Measurements from ENCODE around the gene CENPX. TPM values are rescaled to one million over a fixed set of nuclear protein-coding genes. Genes with fewer than 3 reads are reported as not detected.

The CENPX gene
- total RNA-seq, 1 donor from 2014 or later: 50.0 TPM

- DNase-seq (ENCODE audit: low read depth): no peak
Measured at GRCh38 chr17:82012640-82013295, 9.9 kb downstream of the CENPX start.

GRCh38 chr17:82012261-82012639, 10.4 kb downstream of the CENPX start:
- no peak for DNase-seq (ENCODE audit: low read depth)

GRCh38 chr17:82011617-82012187, 11.0 kb downstream of the CENPX start:
- DNase-seq (ENCODE audit: low read depth): no peak

GRCh38 chr17:82010575-82011525, 11.8 kb downstream of the CENPX start:
- DNase-seq (ENCODE audit: low read depth): no peak

- no peak for DNase-seq (ENCODE audit: low read depth)
Measured at GRCh38 chr17:82009413-82009812, 13.3 kb downstream of the CENPX start.

DNA sequence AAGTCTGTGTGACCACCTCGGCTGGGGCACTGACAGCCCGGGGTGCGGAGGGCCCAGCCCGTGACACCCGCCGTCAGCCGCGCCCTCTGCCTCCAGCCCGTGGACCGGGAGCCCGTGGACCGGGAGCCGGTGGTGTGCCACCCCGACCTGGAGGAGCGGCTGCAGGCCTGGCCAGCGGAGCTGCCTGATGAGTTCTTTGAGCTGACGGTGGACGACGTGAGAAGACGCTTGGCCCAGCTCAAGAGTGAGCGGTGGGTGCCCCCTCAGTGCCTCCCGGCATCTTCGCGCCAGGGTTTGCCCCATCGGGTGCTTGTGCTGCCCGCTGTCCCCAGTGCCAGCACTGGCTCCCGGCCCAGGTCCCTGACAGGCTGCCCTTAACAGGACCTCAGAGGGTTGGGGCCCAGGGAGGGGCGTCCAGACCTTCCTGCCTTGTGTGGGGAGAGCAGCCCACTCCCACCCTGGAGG, 13.7 kb downstream of the CENPX start:
- DNase-seq (ENCODE audit: low read depth): no peak

DNA sequence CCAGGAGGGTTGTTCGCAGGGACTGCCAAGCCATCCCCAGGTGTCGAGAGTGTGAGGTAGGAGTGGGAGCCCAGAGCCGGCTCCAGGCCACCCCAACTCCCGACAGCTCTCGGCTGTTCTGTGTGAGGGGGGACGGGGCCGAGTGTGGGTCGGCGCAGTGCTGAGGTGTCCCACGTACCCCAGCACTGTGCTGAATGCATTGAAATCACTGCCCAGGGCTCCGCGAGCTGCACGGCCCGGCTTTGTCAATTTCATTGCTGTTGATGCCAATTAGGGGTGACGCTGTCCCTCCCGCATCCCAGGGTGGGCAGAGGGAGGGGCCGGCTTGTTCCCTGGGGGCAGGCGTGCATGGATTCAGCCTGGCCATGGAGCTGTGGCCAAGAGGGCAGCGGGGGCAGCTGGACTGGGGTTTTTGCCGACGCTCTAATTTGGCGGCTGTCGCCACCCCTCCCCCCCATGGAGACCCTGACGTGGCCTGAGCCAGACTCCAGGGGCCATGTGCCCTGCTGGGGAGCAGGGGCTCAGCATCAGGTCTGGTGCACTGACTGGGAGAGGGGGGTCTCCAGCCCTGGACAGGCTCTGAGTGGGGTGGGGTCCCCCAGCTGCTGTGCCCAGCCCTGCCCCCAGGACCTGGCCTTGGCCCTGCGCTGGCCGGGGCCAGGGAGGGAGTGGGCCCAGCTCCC, 14.3 kb downstream of the CENPX start:
- DNase-seq (ENCODE audit: low read depth): no peak

GRCh38 chr17:82007495-82008257, 15.0 kb downstream of the CENPX start:
- DNase-seq (ENCODE audit: low read depth): peak; percentile 89

- no peak for DNase-seq (ENCODE audit: low read depth)
Measured at GRCh38 chr17:82007228-82007494, 15.5 kb downstream of the CENPX start.

DNA sequence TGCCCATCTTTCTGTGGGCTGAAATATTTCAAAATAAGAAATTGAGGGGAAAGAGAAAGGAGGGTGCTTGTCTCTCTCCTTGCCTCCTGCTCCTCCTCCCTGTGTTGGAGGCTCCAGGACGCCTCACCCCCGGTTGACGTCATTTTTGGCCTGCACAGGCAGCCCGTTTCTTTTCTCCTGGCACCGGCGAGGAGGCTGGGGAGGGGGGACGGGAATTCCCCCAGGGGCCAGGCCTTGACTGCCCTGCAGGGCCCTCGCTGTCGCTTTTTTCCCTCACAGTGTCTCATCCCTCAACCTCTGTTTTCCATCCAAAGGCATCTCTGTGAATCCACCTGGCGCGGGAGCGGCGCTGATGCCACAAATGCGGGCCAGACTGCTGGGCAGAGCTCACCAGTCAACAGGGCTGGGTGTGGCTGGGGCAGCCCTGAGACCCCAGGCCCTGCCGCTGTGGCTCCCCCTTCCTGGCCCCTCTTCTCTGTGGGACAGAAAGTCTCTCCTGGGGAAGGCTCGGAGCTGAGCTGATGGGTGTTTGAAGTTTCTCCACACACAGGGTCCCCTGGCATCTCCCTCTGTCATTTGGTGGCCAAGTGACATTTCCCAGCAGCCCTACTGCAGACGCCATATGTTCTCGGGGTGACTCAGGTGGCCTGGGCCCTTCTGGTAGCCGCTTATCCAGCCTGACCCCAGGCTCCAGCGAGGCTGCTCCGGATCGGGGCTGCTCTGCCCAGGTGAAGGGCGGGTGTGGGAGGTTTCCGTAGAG, 16.0 kb downstream of the CENPX start:
- DNase-seq (ENCODE audit: low read depth): no peak

DNA sequence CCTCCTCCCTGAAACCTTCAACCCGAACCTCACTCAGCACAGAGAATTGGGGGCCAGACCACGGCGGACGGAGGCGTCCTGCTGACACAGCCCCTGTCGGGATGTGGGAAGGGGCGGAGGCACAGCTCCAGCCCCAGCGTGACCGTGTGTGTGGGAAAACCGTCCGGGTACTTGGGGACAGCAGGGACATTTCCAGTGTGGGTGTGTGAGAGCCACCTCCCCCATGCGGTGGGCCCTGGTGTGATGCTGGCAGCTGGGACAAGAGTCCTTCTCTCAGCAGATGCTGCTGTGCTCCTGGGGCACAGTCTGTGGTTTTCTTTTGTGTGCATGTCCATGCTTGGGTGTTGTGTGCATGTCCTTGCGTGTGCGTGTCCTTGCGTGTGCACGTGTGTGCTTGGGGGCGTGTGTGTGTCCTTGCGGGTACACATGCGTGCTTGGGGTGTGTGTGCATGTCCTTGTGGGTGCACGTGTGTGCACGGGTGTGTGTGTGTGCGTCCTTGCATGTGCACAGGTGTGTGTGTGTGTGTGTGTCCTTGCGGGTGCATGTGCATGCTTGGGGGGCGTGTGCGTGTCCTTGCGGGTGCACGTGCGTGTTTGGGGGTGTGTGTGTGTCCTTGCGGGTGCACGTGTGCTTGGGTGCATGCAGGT, 16.9 kb downstream of the CENPX start:
- DNase-seq (ENCODE audit: low read depth): no peak

- no peak for DNase-seq (ENCODE audit: low read depth)
Measured at GRCh38 chr17:82004517-82005455, 17.9 kb downstream of the CENPX start.

- peak; percentile 88 for DNase-seq (ENCODE audit: low read depth)
Measured at GRCh38 chr17:82003411-82004381, 19.0 kb downstream of the CENPX start.

DNA sequence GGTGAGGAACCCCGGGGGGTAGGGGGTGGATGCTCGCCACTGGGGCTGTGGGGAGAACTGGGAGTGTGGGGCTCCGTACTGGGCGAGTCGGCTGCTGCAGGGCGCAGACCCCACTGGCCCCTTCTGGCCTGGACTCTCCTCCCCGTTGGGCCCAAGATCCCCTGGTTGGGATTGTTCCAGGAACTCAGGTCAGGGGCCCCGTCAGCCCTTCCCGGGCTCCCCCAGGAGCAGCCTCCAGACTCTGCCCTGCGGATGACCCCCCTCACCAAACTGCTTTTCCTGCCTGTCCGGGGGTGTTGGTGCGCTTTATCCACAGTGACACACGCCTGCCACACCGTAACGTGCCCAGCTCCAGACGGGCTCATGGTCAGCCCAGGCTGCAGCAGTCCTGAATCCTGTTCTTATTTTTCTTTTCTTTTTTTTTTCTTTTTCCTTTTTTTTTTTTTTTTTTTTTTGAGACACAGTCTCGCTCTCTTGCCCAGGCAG, 21.1 kb downstream of the CENPX start:
- no peak for DNase-seq (ENCODE audit: low read depth)

- DNase-seq (ENCODE audit: low read depth): peak; percentile 53
Measured at GRCh38 chr17:82000803-82001570, 21.7 kb downstream of the CENPX start.

Data from myocyte (in vitro differentiated cells).